Epithelial cell of esophagus (primary cell): Measurements from ENCODE around the gene BIVM.

Experiments
- DNase-seq: peaks from one replicate; pipeline ENCODE4 v3.0.0; 2010; ENCODE audit warnings: low read depth
- H3K4me3 ChIP-seq: 2 replicates; pipeline ENCODE4 v1.5.1; 2011; ENCODE audit warnings: mild to moderate bottlenecking, low read length, control low read depth
- CTCF ChIP-seq: IDR thresholded peaks from 2 replicates; pipeline ENCODE4 v1.5.1; 2011; ENCODE audit warnings: low read depth, mild to moderate bottlenecking, low read length, control low read depth, inconsistent platforms; ENCODE audit not compliant: insufficient read depth; ENCODE audit errors: missing control alignments

BIVM gene

GRCh38 chr13:102838982-102839381 is 40.1 kb downstream of the BIVM start:
- no peak for TF ChIP-seq CTCF
- H3K4me3 ChIP-seq, result no peak overlapping the region
- no peak for DNase-seq

DNA sequence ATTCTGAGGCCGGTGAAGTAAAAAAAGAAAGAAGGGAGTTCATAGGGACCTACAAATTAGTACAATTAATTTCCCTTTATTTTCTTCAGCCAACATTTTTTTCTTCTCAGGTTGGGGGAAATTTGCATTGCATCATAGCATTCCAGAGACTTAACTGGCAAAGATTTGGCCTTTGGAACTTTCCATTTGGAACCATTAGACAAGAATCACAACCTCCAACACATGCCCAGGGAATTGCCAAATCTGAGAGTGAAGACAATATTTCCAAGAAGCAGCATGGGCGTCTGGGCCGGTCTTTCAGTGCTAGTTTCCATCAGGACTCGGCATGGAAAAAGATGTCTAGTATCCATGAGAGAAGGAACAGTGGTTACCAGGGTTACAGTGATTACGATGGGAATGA is 40.5 kb downstream of the BIVM start:
- no peak overlapping the region for H3K4me3 ChIP-seq
- DNase-seq, result no peak
- no peak for TF ChIP-seq CTCF

GRCh38 chr13:102845289-102845629 is 46.3 kb downstream of the BIVM start:
- DNase-seq, result no peak
- no peak for TF ChIP-seq CTCF
- H3K4me3 ChIP-seq, result peak overlapping the region; percentile 89

DNA sequence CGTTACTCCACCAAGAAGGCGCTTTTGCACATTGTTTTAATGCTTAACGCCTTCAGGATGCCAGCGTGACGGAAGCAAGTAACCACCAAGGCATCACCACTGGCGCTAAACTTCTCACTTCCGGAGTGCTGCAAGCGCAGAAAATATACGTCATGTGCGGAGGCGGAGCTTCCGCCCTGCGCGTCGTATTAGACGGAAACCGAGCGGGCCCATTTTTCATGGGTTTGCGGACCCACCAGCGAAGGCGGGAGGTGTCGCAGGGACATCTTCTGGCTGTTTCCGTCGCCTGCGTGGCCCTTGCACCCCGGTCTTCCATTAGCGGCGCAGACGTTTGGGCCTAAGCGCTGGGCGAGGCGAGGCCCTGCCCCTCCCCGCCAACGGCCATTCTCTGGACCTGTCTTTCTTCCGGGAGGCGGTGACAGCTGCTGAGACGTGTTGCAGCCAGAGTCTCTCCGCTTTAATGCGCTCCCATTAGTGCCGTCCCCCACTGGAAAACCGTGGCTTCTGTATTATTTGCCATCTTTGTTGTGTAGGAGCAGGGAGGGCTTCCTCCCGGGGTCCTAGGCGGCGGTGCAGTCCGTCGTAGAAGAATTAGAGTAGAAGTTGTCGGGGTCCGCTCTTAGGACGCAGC is 46.8 kb downstream of the BIVM start, which contains the start of gene ERCC5:
ERCC5 (plus strand) TSS at position 403 of the 631 bp plus-strand sequence. CDS start 235 bp downstream, outside the sequence.
- H3K4me3 ChIP-seq, result peak within 1 kb of the TSS; percentile 89
- DNase-seq, result peak; percentile 97
- no peak for TF ChIP-seq CTCF

DNA sequence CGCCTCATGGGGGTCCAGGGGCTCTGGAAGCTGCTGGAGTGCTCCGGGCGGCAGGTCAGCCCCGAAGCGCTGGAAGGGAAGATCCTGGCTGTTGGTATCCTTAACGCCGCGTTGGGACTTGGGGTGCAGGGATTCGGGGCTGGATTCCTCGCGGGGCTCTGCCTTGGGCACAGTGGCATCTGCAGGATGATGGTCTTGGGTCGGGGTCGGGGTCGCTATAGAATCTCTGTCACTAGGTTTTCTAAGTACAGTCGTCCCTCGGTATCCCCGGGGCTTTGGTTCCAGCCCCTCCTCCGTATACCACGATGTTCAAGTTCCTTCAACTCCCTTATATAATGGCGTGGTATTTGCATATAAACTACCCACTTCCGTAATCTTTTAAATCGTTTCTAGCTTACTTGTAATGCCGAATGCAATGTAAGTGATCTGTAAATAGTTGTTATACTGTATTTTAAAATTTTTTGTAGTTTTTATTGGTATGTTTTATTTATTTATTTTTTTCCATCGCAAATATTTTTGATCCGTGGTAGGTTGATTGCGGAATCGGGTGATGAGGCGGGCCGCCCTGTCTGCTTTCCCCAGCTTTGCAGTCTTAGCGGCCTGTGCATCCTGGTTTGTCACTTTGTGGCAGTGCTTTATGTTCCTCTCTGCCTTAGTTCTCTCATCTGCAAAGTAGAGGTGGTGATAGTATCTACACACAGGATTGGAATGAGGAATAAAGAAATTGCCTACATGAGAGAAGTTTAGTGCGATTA is 47.5 kb downstream of the BIVM start:
- peak; percentile 59 for DNase-seq
- TF ChIP-seq CTCF, result no peak
- H3K4me3 ChIP-seq, result peak overlapping the region; percentile 89

DNA sequence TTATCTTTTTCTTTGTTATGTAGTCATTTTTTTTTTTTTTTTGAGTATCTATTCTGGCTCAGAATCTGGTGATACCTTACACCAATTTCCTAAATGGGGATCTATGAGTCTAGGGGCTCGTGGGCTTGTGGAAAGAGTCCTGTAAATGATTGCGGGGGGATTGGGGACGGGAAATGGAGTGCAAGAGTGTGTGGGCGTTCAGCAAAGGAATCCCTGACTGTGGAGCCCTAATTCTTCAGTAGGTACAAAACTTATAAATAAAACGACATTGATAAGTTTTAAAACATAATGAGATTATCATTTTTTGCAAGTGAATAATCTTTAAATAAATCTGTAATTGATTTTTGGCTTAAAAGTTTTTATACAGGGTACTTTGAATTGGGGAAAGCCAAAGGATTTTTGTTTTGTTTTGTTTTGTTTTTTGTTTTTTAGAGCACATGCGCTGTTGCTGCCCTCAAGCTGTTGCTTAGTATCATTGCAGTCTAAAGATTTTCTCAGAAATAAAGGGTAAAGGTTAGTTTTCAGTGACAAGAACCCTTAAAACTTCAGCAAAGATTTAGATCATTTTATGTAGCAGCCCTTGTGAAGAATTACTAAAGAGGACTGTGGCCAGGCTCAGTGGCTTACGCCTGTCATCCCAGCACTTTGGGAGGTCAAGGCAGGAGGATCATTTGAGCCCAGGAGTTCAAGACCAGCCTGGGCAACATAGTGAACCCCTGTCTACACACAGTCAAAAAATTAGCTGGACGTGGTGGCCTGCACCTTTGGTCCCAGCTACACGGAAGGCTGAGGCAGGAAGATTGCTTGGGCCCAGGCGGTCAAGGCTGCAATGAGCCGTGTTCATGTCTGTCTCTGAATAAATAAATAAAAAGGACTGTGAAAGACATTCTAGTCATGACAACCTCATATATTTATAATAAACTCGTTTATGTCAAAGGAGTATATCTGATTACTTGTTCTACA is 48.6 kb downstream of the BIVM start:
- peak; percentile 73 for TF ChIP-seq CTCF
- H3K4me3 ChIP-seq, result peak overlapping the region; percentile 89
- peak; percentile 51 for DNase-seq
